HG02763 (cell line): ENCODE data around the gene DHX35.

ENCODE experiments used
- ATAC-seq: cut with Tn5 transposase; IDR thresholded peaks from one replicate; pipeline ENCODE4 v1.9.1; 2021; ENCODE audit warnings: mild to moderate bottlenecking, moderate library complexity; ENCODE audit not compliant: unreplicated experiment

DHX35 gene, protein sequence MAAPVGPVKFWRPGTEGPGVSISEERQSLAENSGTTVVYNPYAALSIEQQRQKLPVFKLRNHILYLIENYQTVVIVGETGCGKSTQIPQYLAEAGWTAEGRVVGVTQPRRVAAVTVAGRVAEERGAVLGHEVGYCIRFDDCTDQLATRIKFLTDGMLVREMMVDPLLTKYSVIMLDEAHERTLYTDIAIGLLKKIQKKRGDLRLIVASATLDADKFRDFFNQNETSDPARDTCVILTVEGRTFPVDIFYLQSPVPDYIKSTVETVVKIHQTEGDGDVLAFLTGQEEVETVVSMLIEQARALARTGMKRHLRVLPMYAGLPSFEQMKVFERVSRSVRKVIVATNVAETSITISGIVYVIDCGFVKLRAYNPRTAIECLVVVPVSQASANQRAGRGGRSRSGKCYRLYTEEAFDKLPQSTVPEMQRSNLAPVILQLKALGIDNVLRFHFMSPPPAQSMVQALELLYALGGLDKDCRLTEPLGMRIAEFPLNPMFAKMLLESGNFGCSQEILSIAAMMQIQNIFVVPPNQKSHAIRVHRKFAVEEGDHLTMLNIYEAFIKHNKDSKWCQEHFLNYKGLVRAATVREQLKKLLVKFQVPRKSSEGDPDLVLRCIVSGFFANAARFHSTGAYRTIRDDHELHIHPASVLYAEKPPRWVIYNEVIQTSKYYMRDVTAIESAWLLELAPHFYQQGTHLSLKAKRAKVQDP

DNA sequence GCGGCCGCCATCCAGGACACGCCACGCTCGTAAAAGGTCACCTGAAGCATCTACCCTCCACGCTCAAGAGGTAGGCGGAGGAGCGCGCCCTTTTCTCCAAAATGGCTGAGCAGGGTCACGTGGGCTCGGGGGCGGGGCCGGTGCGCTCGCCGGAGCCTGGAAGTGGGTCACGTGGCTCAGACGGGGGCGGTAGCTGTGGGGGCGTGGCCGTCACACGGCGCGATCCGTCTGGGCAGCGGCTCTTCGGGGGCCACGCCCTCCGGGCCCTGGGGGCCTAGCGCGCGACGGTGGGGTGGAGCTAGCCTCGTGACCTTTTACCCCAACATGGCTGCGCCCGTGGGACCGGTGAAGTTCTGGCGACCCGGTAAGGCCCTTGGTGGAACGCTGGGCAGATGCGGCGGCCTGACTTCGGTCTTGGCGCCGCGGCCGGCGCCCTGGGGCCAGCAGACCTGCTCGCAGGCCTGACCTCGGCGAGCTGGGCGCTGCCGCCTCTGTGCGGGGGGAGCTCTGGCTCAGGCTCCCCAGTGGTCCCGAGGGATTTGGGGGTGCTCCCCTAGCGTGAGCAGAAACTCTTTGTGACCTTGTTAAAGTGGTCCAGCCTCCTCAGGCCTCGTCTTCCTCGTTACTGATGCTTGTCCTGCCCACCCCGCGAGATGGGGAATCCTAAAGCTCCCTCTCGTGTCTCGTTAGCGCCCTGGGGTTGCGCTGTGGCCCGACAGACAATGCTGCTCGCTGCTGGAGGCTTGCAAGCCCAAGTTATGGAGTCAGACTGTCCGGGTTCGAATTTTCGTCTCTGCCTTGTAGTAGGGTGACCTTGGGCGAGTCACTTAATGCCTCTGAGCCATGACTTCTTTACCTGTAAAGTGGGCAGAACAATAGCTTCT lies at the start of gene DHX35:
DHX35 (plus strand) TSS at position 301 of the 884 bp plus-strand sequence; CDS start at position 325, 24 bp downstream.
- peak; percentile 98 for ATAC-seq

DNA sequence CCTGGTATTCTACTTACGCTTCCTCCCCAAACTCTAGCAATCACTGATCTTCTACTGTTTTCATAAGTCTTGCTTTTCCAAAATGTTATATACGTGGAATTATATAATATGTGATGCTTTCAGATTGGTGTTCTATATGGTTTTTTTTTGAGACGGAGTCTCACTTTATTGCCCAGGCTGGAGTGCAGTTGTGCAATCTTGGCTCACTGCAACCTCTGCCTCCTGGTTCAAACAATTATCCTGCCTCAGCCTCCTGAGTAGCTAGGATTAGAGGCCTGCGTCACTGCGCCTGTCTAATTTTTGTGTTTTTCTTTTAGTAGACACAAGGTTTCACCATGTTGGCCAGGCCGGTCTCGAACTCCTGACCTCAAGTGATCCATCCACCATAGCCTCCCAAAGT lies 46.8 kb upstream of the DHX35 start:
- no peak for ATAC-seq

GRCh38 chr20:38917657-38918056 lies 44.5 kb upstream of the DHX35 start:
- ATAC-seq: no peak

DNA sequence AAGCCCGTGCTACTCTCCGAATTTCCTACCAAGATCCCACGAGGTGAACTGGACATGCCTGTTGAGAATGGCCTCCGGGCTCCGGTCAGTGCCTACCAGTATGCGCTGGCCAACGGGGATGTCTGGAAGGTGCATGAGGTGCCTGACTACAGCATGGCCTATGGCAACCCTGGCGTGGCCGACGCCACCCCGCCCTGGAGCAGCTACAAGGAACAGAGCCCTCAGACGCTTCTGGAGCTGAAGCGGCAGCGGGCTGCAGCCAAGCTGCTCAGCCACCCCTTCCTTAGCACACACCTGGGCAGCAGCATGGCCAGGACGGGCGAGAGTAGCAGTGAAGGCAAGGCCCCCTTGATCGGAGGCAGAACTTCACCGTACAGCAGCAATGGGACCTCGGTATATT lies 44.0 kb upstream of the DHX35 start:
- no peak for ATAC-seq

DNA sequence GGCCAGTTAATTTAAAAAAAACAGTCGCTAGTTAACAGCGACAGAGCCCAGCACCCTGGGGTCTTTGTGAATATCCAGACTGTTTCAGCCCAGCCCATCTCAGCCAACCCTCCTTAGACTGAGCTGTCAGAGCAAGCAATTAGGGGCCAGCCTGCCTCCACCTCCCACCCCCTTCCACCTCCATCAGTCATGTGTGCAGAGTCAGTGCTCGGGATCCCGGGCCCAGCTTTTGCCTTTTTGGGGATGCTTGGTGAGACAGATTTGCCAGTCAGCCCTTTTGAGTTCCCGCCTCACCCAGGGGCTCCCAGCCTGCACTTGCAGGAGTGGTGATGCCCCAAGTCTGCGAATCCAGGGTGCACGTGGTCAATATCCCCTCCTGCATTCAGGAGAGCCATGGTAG lies 42.5 kb upstream of the DHX35 start:
- ATAC-seq: no peak

DNA sequence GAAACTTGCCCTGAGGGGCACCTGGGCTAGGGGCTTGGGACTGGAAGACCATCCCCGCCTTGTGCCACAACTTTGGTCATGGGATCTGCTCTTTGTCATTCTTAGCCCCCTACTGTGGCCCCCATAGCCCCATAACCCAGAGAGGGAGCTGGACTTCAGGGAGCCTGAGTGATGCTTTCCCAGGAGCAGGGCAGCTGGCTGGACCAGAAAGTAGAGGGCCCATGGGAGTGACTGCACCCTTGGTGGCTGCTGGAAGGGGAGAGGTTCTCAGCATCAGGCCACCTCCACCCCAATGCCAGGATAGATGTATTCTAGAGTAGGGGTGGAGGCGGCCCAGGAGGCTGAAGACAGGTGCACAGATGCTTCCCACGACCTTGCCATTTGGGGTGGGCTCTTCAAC lies 41.7 kb upstream of the DHX35 start:
- ATAC-seq: no peak

- no peak for ATAC-seq
These were observed 41.3 kb upstream of the DHX35 start for GRCh38 chr20:38920851-38921250.

- ATAC-seq: no peak
These were observed 37.4 kb upstream of the DHX35 start for GRCh38 chr20:38924718-38925117.

- ATAC-seq: peak; percentile 90
These were observed 35.8 kb upstream of the DHX35 start, which contains the start of gene FAM83D for GRCh38 chr20:38926142-38926933. Gene FAM83D, plus strand, starts transcription at chr20:38926417. Its CDS starts 26 bp downstream, at chr20:38926443.

DNA sequence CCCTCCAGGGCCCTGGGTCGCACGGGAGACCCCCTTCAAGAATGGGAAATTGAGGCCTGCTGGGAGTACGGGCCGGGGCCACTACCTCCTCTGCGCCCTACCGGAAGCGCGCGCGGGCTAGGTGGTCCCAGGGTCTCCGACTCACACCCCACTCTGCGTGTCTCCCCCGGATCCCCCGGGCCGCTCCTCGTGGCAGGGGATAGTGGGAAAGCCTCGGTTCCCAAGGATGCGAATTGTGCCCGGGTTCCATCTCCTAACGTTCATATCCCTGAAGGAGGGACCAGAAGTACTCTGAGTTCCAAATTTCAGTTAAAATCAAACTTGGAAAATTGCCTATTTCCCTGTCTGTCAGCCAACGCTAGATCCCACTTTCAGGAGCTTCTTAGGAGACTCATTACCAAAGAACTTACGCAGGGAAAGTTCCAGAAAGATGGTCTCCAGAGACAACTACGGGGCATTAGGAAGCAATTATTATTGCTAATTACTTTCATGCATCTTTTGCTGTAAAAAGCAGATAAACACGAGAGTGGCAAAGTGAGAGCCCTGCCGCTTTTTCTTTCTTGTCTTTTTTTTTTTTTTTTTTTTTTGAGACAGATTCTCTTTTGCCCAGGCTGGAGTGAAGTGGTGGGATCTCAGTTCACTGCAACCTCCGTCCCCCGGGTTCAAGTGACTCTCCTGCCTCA lies 35.1 kb upstream of the DHX35 start:
- no peak for ATAC-seq

DNA sequence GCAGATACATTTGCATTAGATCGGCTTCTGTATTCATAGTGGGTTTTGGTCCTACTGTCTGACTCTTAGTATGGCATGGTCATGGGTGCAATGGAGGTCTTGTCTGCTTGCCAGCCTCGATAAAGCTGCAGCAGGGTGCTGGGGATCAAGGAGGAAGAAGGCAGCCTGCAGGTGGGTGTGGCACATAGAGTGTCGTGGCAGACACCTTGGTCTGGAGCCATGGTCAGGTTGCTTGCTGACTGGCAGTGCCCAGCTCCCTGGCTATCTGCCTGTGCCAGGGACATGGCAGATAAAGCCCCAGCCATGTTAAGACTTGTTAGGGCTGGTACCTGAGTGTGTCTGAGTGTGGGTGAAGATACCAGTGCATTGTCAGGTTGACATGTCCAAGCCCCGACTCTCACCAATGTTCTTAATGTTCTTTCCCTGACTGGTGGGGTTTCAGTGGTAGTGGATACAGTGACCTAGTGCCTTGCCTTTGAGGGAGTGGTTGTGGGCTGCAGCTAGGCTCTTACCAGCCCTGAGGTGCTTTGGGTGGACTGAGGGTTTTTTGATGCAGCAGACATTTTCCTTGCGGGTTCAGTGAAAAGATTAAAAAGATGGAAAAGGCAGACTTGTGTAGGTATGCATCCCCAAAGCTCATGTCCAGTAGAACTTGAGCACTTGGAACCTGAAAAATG lies 34.1 kb upstream of the DHX35 start:
- ATAC-seq: no peak

DNA sequence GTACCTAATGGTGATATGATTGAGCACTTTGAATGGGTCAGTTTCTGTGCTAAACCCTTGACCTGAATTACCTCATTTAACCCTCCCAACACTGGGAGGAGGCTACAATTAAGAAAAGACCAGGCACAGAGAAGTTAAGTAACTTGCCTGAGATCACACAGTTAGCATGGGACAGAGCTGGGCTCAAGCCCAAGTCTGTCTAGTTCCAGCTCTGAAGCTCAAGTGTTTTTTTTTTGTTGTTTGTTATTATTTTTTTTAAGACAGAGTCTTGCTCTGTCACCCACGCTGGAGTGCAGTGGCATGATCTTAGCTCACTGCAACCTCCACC lies 31.9 kb upstream of the DHX35 start:
- ATAC-seq: no peak

DNA sequence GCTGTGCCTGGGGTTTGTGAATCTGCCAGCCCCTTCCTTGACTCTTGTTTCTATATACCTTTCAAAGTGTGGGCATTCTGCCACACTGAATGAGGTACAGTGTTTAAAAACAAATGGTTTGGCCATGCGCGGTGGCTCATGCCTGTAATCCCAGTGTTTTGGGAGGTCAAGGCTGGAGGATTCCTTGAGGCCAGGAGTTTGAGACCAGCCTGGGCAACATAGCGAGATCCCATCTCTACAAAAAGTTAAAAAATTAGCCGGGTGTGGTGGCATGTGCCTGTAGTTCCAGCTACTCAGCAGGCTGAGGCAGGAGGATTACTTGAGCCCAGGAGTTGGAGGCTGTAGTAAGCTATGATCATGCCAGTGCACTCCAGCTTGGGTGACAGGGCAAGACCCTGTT lies 30.2 kb upstream of the DHX35 start:
- no peak for ATAC-seq

DNA sequence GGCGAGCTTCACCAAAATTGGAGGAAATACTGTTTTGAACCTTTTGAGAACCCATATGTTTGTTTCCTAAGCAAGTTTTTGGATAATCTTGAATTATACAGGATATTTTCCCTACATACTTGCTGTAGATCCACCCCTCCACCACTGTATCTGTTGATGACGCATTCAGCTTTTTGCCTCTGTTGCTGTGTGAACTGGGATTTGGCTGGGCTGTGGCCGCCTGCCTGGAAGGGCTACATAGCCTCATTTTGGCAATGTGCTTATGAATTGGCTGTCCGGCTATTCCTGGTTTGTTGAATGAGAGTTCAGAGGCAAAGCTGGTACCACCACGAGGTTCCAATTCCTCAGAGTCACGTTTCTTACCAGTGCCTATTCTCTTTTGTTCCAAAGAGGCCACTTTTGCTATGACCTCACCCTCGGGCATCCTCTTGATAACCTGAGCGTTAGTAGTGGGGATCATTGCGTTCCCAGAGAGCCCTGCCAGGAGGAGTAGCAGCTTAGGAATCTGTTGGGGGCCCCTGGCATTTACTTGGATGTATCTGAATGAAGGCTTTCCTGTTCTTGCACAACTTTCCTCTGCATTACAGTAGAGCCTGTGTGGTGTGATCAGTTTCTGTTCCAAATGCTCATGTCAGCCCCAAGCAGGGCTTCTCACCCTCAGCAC lies 29.6 kb upstream of the DHX35 start:
- no peak for ATAC-seq

GRCh38 chr20:38934530-38934929 lies 27.6 kb upstream of the DHX35 start:
- ATAC-seq: no peak

DNA sequence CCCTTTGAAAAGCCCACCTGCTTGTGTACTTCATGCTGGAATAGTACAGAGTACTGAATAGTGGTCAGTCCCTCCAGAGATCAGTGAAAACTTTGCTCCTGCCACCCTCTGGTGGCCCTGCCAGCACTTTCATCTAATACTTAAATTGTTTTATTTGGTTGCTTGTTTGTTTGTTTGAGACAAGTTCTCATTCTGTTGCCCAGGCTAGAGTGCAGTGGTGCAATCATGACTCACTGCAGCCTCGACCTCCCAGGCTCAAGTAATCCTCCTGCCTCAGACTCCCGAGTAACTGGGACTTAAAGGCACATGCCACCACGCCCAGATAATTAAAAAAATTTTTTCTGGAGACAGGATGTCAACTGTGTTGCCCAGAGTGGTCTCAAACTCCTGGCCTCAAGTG lies 26.9 kb upstream of the DHX35 start:
- ATAC-seq: no peak

- ATAC-seq: no peak
These were observed 26.2 kb upstream of the DHX35 start for GRCh38 chr20:38935967-38936407.

DNA sequence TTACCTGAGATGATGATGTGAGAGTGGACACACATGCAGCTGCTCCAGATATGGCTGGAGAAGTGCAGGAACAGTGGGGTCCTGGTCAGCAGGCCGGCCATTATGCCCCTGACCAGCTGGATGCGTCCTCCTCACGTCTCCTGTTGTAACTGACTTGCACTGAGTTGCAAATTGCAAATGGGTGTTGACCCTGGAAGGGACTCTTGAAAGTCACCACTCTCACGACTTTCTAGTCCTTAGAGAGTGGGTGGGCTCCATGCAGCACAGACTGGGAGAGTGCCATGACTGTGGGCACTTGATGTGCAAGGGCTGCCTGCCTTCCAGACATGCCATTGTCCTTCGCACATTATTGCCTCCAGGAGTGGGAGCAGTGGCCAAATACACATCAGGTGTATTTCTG lies 25.1 kb upstream of the DHX35 start:
- ATAC-seq: no peak

GRCh38 chr20:38937978-38938473 lies 24.1 kb upstream of the DHX35 start:
- ATAC-seq: no peak
